Stimulated activated CD8-positive, alpha-beta memory T cell treated with anti-CD3 and anti-CD28 coated beads, Interleukin-15, amount 100 ng/mL, for 24 hours (primary cell): Measurements from ENCODE around the gene BBX.

ENCODE experiments used
- DNase-seq: peaks from one replicate; pipeline ENCODE4 v3.0.0-alpha.2; 2020; ENCODE audit warnings: low read depth

BBX gene

DNA sequence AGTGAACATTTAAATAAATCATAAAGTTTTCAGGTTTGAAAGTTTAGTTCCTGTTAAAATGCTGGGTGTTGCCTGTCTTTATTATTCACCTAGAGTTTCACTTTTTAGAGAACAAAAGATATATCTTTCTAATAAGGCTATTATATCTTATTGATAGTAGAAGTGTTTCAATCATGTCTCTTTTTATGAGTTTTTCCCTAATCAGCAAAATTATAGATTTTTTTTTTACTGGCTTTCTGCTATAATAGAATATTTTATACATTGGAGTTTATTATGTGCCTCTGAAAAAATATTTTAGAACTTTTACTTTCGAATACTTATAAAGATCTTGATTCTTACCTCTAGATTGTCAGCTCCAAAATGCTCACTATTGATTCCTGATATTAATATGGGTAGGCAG lies 131.5 kb downstream of the BBX start:
- DNase-seq, result no peak

DNA sequence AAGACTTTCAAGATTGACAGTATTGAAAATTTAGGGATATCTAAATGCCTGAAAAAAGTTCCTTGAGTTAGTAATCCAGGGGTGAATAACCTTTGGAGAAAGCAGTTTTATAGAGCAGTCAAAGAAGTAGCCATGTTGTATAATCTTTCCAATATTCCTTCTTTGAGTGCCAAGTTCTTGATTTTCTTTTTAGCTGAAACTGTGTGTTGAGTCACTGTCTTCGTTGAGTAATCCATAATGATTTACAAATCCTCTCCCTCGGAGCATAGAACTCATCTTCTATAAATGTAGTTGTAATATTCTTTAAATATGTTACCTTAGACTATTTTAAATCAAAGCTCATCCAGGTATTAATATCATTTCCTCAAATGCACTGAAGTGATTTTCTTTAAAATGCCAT lies 135.2 kb downstream of the BBX start:
- DNase-seq, result no peak

DNA sequence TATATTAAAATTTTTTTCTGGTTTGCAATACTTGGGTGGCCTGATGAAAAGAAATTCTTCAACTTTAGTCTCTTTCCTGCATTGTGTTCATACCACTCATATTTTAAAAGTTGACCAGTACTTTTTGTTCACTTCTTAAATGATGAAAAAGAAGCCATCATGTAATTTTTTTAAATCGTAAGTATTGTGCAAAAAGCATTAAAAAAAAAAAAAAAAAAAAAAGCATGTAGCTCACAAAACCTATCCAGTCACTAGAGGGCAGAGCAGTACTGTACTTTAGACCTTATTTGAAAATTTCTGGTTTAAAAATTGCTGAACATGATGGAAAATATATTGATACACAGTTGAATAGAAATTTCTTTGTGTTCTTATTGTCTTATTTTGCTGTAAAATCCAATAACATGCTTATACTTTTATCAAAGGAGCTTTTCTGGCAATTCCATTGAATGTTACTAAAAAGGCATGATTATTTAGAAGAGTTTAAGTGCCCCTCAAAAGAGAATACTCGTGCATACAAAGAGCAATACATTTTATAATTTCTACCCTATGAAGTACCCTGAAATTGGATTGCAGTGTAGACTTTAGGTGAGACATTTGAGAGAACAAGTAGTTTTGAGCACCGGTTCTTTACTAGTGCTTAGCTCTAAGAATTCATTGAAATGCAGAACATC lies 137.7 kb downstream of the BBX start:
- DNase-seq, result no peak

DNA sequence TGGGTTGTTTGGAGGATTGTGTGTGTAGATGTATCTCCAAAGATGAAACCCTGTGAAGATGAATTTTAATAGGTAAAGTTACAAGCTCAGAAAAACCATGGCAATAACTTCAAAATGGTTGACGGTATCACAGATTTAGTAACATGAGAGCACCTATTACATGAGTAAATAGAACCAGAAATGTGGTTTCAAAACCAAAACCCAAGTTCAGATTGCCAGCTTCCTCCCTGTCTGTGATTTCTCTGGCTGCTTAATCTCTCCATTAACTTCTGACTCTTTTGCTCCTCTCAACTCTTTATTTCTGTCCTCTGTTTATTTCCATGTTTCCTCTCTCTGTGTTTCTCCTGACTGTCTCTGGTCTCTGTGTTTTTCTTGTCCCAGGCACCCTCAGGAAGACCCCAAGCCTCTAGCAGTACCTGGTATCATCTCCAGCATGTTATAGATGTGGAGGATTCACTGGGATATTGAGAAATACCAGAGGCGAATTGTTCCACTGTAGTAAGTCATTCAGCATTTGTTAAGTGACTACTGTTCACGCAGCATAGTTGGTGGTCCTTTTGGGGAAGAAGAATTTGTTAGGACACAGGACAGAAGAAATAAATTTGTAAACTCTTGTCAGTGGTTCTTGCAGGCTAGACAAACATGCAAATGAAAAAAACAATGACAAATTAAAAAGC lies 138.8 kb downstream of the BBX start:
- no peak for DNase-seq

DNA sequence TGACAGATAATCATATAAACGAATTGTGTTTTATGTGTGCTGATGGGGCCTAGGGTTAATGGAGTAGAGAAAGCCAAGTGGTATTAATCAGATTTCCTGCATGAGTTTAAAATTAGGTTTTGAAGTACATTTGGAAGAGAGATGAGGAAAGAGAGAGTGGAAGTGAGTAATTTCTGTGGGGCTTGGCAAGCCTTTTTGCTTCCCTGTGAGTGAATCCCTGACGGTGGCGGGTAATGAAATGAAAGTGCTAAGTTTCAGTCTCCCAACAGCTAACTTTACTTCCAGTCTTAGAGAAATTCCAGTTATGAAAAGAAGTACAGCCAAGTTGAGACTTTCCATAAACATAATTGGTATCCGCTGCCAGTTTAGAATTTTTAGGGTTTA lies 139.4 kb downstream of the BBX start:
- no peak for DNase-seq

DNA sequence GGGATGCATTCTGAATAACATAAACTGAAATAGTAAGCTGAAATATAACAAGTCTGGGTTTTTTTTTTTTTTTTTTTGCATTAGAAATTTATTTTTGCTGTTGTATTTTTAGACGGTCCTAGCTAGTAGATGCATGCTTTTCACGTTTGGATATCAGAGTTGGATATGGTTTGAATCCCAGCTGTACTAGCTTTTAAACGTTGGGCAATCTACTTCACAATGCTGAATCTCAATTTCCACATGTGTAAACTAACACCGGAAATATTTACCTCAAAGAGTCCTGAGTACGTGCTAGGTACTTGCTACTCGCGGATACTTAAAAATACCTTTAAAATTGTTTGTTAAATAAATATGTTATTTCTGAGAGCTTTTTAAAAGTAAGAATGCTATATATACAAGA lies 139.8 kb downstream of the BBX start:
- DNase-seq, result no peak

DNA sequence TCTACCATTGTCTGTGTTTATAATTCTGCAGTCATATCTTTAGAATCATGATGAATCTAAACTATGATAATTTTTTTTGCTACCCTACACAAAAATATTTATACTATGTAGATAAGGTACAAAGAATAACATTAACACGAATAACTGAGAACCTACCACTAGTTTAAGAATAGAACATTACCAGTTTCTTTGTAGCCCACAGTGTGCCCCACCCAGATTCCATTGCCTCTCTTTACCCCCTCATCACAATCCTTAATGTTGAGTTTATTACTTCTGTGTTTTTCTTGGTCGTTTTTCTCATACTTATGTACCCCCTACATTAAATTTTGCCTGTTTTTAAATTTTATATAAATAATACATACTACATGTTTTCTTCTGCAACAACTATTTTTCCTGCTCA lies 140.5 kb downstream of the BBX start:
- DNase-seq, result no peak

DNA sequence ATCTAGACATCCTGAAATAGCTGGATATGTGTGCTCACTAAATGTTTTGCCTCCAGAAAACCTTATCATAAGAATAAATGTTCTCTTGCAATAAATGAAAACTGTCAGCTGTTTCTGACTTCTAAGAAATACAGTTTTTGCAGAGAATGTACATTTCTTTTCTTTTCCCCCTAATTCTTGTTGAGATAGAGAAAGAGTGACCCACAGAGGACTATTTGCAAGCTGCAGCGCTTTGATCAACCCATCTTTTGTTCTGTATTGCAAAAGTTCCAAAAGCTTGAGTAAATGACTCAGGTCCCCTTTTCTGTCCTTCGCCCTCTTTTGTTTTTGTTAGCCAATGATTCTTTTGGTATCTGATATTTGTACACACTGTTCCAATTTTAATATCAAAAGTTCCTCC lies 141.9 kb downstream of the BBX start:
- DNase-seq, result no peak

DNA sequence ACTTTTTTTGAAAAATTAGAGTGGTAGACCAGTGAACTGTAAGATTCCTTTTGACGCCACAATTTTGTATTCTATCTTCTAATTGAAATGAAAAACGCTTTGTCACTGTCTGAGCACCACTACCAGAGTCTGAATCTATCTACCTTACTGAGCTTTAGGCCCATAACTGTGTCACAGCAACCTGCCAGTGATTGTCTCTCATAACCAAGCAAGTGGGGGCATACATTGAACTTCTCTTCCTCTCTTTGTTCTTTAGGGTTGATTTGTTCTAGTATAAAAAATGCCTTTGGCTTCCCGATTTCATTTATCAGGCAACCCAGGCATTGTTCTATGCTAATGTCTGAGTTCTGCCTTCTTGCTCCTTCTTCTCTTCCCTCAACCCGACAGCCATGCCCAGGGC lies 142.6 kb downstream of the BBX start:
- no peak for DNase-seq

DNA sequence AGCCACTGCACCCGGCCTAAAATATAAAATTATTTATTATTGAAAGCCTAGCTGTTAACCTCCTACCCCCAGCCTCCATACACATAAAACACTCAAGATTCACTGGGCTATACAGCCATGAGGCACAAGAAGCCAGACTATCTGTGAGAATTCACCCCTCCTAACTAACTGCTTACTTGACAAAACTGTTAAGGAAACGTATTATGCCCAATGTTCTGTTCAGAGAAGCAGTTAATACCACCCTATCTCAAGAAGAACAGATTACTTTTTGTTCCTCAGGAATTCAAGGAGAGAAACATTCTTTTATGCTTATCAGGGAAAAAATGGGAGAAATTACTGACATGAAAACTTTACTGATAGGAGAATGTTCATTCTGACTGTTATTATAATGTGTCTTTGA lies 144.1 kb downstream of the BBX start:
- DNase-seq, result no peak

DNA sequence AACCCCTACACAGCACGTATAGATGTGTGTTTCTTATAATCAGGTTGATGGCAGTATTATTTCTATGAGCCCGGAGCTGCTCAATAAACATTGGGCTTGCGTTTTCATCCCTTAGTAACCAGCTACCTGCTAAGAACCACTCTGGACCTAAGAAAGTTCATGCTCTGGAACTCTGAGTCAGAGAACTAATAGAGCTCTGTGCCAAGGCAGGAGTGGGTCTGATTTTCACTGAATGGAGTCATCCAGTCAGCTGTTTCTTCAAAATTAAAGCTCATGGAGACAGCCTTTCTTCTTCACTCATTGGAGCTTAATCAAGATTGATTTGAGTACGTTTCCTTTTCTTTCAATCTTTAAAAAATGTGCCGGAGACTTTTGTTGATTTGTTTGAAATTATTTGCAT lies 145.7 kb downstream of the BBX start:
- no peak for DNase-seq

DNA sequence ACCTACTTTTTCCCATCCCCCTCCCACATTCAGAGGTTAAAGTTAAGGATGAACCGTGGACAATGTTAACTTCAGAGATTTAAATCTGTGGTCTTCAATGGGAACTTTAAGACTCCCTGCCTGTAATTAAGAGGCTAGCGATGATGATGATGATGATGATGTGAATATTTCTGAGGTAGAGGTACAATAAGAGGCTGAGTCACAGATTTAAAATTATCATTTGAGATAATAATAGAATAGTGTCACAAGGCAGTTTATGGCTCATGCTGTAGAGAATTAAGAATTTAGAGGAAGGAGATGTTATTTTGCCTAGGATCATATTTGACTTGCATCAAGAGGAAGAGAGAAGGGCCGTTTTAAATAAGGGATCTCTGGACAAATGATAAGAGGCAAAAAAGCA lies 146.2 kb downstream of the BBX start:
- no peak for DNase-seq

DNA sequence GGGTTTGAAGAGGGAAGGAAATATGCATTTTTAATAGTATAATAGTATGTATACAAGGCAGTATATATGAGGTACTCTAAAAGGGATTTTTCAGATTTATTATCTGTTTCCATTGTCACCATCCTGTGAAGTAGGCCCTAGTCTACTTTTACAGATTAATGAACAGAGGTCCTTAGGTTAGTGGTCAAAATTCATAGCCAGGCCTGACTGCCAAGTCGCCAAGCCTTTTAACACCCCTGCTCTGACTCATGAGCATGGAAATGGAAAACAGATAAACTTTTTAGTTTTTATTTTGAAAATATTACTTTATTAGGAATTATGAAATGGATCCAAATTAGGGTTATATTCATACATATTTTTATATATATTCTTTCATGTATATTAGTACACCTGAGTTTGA lies 146.9 kb downstream of the BBX start:
- no peak for DNase-seq

DNA sequence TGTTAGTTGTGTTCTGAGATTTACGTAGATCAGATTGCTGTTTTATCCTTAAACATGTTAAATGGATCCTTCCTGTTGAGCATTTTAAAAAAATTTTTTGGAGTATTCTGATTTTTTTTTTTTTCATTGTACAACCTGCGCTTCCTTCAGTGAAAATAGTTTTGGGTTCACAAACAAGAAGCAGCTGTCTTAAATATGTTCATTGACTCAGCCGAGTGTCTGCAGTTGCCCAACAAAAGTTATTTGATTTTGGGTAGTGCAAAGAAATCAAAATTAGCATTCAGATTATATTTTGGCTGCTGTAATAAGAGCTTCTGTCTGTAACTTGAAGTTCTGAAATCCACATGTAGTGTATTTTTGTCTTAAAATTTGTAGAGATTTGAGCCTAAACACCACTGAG lies 148.2 kb downstream of the BBX start:
- no peak for DNase-seq

DNA sequence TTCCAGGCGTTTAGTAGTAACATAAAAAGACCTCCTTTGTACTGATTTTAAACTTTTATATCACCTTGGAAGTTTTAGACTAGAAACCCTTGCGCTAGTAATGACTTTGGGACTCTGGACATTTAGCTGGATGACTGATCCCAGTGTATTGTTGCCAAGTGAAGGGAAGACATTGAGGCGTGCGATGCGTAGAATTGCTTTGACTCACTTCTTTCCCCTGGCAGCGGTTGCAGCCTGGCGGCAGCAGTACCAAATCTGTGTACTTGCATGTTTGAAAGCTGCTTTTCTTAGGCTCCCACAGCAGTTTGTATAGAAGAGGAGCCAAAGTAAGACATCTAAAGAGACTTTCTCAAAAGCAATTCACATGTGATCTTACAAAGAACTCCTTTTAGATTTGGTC lies 151.6 kb downstream of the BBX start:
- DNase-seq, result no peak

DNA sequence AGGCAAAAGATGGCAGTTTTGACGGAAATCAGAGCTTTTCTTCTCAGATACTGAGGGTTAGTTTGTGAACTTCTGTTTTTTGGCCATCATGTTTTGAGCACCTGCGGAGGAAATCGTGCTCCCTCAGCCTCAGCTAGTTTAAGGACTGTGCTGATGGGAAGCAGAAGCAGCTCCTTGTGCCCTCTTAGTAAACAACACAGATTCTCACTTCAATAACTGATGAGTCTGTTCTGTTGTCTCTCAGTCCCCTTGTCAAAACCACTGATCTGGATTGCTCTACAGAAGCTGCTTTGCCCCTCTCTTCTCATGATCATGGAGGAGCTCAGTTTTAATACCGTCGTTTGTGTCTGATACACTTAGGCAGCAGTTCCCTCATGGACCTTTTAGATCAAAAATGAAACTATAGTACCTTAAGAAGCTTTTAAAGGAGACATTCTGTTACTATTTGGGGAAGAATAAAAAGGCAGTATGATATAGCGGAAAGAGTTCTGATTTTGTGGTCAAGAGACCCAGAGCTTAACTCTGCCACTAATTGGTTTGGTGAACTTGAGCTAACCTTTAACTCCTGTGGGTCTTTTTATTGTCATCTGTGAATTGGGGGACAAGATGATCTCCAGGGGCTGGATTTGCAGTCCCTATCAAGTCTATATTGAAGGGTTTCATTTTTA lies 152.6 kb downstream of the BBX start:
- no peak for DNase-seq

DNA sequence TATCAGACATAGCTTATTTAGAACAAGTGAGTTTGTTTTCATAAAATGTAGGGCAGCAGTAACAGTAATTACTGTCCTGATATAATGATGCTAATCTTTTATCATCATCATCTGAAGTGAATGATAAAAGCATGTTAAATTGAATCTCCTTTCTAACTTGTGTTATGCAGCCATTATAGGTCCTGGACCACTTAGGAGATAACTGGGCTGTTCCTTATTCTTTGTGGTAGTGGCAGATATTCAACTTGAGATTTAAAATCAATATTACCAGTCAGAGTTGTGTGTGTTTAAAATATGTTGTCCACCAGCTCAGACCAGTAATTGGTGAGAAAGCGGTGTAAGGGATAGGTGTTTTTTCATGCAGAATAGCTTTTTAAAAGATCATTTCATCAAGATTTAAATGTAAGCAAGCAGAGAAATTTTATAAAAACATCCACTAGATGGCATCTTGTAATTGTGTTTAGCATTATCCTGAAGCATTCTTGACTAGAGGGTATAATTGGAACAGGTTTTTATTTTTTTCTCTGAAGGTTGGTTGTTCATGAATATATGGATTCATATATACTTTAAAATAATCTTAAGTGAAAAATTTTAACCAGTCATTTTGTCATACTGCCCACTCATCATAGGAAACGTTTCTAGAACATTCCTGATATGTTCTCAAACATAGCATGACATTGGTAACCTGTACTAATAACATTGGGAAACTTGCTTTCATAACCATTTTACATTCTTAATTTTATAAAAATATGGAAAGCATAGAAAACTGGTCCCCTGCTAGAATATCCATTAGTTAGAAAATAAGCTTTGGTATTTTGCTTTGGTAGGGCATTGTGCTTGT lies 153.9 kb downstream of the BBX start:
- DNase-seq, result no peak

DNA sequence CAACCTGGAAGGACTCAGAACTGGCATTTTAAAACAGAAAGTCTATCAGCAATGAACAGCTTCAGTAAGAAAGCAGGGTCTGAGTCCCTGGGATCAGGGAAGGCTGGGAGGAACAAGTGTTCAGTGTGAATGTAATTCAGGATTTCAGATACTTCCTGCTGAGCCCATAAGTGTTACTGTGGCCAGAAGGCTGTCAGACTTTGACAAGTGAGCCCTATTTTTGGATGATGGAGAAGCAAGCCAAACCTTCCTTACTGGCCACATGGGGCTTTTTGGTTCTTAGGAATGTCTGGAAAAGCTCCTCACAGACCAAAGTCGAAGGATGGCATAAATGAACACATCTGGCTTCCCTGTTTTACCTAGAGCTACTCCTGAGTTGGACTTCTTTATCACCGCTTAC lies 157.2 kb downstream of the BBX start:
- no peak for DNase-seq

DNA sequence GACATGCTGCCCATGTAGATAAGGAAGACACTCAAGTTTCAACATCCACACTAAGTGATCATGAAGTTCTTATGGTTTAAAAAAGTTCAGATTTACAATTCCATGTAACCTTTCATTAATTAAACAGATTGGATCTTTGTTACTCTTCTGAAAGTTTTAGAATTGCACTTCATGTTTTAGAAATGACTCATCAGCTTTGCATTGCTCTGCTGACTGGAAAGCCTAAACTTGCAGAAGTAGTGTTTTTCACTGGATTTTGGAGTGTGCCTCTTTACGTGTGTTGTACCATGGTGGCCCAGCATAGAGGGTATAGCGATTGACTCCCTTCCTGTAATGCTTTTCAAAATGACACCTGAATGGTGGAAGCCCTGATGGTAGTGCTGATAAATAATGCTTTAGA lies 157.9 kb downstream of the BBX start:
- no peak for DNase-seq

DNA sequence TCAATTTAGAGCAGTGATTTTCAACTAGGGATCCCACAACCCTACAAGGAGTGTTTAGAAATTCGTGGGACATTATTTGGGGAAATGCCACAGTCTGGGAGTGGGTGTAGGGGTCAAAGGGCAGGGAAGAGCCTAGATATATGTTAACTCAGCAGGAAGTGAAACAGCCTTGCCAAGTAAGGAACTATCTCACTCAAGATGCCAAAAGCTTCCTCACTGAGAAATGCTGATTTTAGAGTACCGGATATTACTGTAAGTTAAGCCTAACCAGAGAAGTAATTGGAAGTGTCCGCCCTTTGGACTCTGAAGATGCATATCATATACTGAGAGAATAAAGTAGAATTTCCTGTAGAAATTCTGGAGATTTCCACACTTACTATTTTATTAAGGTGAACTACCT lies 158.6 kb downstream of the BBX start:
- no peak for DNase-seq

DNA sequence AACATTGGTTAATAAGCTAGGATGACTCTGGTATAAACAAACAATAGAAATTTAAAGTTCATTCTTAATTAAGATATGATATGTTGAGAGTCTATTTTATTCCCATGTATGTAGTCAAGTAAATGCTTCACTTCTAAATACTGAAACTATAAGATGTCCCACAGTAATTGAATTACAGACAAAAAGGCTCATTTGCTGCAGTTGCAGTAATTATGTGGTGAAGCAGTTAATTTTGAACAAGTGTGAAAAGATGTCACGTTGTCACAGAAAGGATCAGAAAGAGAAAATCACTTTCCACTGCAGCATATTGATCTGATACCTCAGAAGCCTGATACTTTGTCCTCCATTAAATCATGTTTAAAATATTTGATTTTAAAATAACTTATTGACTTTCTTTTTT lies 159.8 kb downstream of the BBX start:
- DNase-seq, result no peak

DNA sequence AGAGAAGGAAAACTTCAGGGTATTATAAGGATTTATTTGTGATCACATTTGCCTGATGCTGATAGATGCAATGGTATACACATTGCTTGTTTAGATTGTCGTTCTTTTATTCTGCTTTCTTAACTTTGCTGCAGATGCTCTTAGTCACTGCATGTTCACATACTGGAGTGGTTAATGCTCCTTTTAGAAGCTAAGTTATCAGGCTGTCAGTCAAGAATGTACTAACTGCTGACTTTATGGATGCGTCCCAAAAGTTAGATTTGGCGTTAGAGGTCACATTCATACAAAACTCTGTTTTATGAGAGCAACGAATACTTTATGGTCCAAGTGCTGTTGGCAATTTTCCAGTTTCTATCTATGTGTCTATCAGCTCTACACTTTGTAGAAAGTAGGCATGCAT lies 160.7 kb downstream of the BBX start:
- DNase-seq, result no peak

DNA sequence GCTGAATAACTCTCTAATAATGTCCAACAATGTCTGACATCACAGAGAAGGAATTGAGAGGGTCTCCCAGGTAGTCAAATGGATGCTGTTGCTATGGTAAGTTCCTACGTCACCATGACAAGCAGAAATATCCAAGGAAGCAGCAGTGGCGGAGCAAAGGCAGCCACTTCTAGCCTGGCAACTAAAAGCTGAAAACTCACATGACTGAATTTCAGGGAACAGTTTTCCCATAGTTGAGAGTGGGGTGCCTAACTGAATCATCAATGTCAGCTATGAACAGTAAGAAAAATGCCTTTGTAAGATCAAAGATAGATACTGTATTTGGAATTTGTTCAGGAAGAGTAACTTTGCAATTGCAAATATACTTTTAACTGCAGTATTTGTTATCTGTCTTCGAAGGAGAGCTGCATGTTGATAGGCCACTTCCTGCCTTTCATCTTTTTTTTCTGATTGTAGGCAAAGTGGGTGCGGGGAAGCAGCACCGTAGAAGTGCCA lies 161.7 kb downstream of the BBX start:
- no peak for DNase-seq
